ENCODE results near the gene FSCN2. TPM values are rescaled to one million over a fixed set of nuclear protein-coding genes. Genes with fewer than 3 reads are reported as not detected.
A peak's percentile ranks its signal among the peaks of the same experiment; 100 is the strongest.

FSCN2 gene
- total RNA-seq, 1 donor from 2014 or later: 3.3 TPM

GRCh38 chr17:81535480-81536298, 7.5 kb downstream of the FSCN2 start:
- H3K27ac ChIP-seq: no peak overlapping the region
- H3K27me3 ChIP-seq (ENCODE audit: low read depth): peaks cover 31% of the 10 kb centered on the region
- ATAC-seq (no peak), DNase-seq (no peak)
- peaks cover 16% of the 10 kb centered on the region for H3K36me3 ChIP-seq
- intact Hi-C loops (cut with DNase I): no loop called here
- H3K4me3 ChIP-seq: no peak overlapping the region
- H3K9me3 ChIP-seq: no peaks in the 10 kb centered on the region
- H3K4me1 ChIP-seq: peaks cover 16% of the 10 kb centered on the region
- no peak for TF ChIP-seq CTCF (IDR thresholded peaks at IDR 0.05)

GRCh38 chr17:81536299-81537290, 8.4 kb downstream of the FSCN2 start:
- Histone ChIP-seq H3K36me3 (peaks cover 25% of the 10 kb centered on the region), H3K4me1 (peaks cover 16% of the 10 kb centered on the region), H3K27ac (no peak overlapping the region), H3K9me3 (no peaks in the 10 kb centered on the region), H3K4me3 (no peak overlapping the region), H3K27me3 (ENCODE audit: low read depth) (peaks cover 31% of the 10 kb centered on the region)
- no peak for DNase-seq
- ATAC-seq: peak in 1 of 2 donors; percentile 54
- no peak for TF ChIP-seq CTCF (IDR thresholded peaks at IDR 0.05)
- intact Hi-C loops (cut with DNase I): no loop called here

GRCh38 chr17:81537343-81537855, 9.2 kb downstream of the FSCN2 start:
- ATAC-seq (peak; percentile 59 to 65), DNase-seq (no peak)

GRCh38 chr17:81537856-81538555, 9.8 kb downstream of the FSCN2 start:
- Histone ChIP-seq H3K27me3 (ENCODE audit: low read depth) (peaks cover 31% of the 10 kb centered on the region), H3K4me1 (peaks cover 16% of the 10 kb centered on the region), H3K36me3 (peaks cover 33% of the 10 kb centered on the region), H3K9me3 (no peaks in the 10 kb centered on the region), H3K4me3 (no peak overlapping the region), H3K27ac (no peak overlapping the region)
- no peak for TF ChIP-seq CTCF (IDR thresholded peaks at IDR 0.05)
- intact Hi-C loops (cut with DNase I): no loop called here
- no peak for DNase-seq
- no peak for ATAC-seq

More at GRCh38 chr17:81537343-81537855, 9.2 kb downstream of the FSCN2 start:
- Histone ChIP-seq H3K4me3 (no peak overlapping the region), H3K4me1 (peaks cover 16% of the 10 kb centered on the region), H3K36me3 (peaks cover 27% of the 10 kb centered on the region), H3K27me3 (ENCODE audit: low read depth) (peaks cover 31% of the 10 kb centered on the region), H3K27ac (no peak overlapping the region), H3K9me3 (no peaks in the 10 kb centered on the region)
- intact Hi-C loops (cut with DNase I): no loop called here
- TF ChIP-seq CTCF (IDR thresholded peaks at IDR 0.05): peak; percentile 58
